GM19397 (cell line): ENCODE results near the gene SNX12.
A peak's percentile ranks its signal among the peaks of the same experiment; 100 is the strongest.

Source experiments
- ATAC-seq: cut with Tn5 transposase; IDR thresholded peaks from one replicate; pipeline ENCODE4 v1.9.1; 2021; ENCODE audit warnings: mild to moderate bottlenecking, moderate library complexity; ENCODE audit not compliant: unreplicated experiment

The SNX12 gene

GRCh38 chrX:71068044-71068918 lies at the start of gene SNX12:
SNX12 (minus strand) TSS chrX:71068334; CDS start chrX:71068306, 28 bp downstream.
- ATAC-seq: peak; percentile 98

DNA sequence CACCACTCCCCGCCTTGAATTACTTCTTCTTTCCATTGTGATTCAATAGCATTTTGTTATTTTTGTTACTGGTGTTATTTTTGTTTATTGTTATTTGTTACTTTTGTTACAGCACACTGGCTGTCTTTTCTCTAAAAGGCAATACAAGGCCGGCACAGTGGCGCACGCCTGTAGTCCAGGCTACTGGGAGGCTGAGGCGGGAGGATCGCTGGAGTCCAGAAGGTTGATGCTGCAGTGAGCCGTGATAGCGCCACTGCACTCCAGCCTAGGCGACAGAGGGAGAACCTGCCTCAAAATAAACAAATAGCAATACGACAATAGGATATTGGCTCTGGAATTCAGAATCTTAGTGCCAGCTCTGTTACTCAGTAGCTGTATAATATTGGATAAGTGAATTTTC lies 49.2 kb upstream of the SNX12 start:
- ATAC-seq: no peak

- peak; percentile 17 for ATAC-seq
Observed at GRCh38 chrX:71111921-71112431, 43.8 kb upstream of the SNX12 start.

GRCh38 chrX:71111141-71111843 lies 43.2 kb upstream of the SNX12 start, which contains the start of gene IL2RG:
IL2RG (minus strand) TSS chrX:71111577; CDS start chrX:71111539, 38 bp downstream.
- ATAC-seq: peak; percentile 88

- no peak for ATAC-seq
Observed at GRCh38 chrX:71109051-71109450, 40.9 kb upstream of the SNX12 start.

- no peak for ATAC-seq
Observed at GRCh38 chrX:71107762-71108360, 39.7 kb upstream of the SNX12 start.

GRCh38 chrX:71107245-71107644 lies 39.1 kb upstream of the SNX12 start:
- ATAC-seq: no peak

DNA sequence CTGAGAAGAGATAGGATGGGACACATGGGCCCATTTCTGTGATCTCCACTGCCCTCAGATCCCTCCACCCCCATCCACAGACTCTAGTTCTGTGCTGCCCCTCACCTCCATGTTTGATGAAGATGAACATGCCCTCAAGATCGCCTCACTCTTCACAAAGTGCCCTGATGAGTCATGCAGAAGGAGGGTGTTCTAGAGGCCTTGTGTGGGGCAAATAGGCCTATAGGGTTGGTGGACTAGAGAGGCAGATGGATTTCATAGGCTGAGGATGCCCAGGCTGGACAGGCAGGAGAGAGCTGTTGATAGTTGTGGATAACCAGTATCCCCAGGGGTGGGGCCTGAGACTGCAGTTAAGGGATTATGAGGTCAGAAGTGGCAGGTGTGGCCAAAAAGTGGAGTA lies 38.3 kb upstream of the SNX12 start, which contains the start of gene CXorf65:
TSS of gene CXorf65 (minus strand) at position 314 of the 400 bp plus-strand sequence. CDS start at position 130, 184 bp downstream.
- no peak for ATAC-seq

GRCh38 chrX:71105628-71106027 lies 37.5 kb upstream of the SNX12 start:
- ATAC-seq: no peak

GRCh38 chrX:71103110-71103983 lies 35.2 kb upstream of the SNX12 start:
- ATAC-seq: no peak

DNA sequence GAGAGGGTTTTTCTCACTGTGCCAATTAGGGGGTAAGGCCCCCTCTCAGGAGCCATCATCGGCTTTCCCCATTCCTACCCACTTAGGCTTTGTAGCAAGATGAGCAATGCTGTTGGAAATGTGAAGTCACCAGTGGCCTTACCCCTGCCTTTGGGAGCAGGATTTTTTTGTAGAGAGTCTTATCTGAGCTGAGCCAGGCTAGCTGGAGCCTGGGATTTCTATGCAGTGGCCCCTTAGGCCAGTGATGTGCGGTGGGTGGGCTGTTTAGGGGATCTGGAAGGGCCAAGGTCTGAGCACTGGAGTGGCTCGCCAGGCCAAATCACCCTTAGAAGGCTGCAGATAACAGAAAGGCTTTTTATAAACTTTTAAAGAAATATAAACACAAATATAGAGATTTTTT lies 34.2 kb upstream of the SNX12 start:
- ATAC-seq: no peak

DNA sequence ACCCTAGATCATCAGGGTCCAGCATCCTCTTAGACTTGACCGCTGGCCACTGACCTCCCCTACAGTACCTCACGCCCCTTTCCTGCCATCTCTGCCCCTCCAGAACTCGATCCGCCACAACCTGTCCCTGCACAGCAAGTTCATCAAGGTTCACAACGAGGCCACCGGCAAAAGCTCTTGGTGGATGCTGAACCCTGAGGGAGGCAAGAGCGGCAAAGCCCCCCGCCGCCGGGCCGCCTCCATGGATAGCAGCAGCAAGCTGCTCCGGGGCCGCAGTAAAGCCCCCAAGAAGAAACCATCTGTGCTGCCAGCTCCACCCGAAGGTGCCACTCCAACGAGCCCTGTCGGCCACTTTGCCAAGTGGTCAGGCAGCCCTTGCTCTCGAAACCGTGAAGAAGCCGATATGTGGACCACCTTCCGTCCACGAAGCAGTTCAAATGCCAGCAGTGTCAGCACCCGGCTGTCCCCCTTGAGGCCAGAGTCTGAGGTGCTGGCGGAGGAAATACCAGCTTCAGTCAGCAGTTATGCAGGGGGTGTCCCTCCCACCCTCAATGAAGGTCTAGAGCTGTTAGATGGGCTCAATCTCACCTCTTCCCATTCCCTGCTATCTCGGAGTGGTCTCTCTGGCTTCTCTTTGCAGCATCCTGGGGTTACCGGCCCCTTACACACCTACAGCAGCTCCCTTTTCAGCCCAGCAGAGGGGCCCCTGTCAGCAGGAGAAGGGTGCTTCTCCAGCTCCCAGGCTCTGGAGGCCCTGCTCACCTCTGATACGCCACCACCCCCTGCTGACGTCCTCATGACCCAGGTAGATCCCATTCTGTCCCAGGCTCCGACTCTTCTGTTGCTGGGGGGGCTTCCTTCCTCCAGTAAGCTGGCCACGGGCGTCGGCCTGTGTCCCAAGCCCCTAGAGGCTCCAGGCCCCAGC lies 32.7 kb upstream of the SNX12 start:
- ATAC-seq: no peak

GRCh38 chrX:71099736-71100135 lies 31.6 kb upstream of the SNX12 start:
- no peak for ATAC-seq

GRCh38 chrX:71098951-71099506 lies 30.9 kb upstream of the SNX12 start:
- ATAC-seq: no peak

DNA sequence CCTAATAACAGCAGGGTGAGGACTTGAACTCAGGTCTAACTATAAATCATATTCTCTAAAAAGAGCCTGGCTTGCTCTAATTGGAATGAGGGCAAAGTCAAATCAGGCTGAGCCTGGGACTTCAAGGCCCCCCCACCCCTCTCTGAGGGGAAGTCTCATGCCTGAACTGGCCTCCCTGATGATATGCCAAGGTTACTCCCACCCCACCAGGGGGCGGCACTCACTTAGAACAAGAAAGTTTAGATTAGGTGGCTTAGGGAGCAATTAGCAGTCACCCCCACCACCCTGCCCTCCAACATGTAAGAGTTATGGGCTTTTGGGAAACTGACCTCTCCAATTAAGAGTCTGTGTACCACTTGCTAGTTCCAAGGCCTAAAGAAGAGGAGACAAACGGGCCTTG lies 30.2 kb upstream of the SNX12 start:
- ATAC-seq: no peak

DNA sequence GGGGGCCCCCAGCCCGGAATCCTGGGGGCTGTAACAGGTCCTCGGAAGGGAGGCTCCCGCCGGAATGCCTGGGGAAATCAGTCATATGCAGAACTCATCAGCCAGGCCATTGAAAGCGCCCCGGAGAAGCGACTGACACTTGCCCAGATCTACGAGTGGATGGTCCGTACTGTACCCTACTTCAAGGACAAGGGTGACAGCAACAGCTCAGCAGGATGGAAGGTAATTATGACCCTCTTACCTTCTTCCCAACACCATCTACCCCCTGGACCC lies 28.6 kb upstream of the SNX12 start:
- ATAC-seq: no peak

- no peak for ATAC-seq
Observed at GRCh38 chrX:71095981-71096759, 28.0 kb upstream of the SNX12 start.

GRCh38 chrX:71095555-71095980 lies 27.4 kb upstream of the SNX12 start, which contains the start of gene FOXO4:
FOXO4 (plus strand) TSS chrX:71095851; CDS start chrX:71096529, 678 bp downstream.
- peak; percentile 94 for ATAC-seq
